Lower leg skin (tissue), 4 donors: ENCODE data around the gene GAST. TPM values are rescaled to one million over a fixed set of nuclear protein-coding genes. Genes with fewer than 3 reads are reported as not detected.

ENCODE experiments used
- DNase-seq, 2 donors: peaks; one replicate each; pipeline ENCODE4 v3.0.0-alpha.2; 2019; ENCODE audit warnings: low spot score in 2 of 2
- H3K4me3 ChIP-seq: fragments of 200-600 bp; sonication (generic); 2 replicates; pipeline ENCODE4 v1.5.1; 2017; ENCODE audit warnings: mild to moderate bottlenecking, low read depth; ENCODE audit not compliant: poor library complexity, severe bottlenecking
- CTCF ChIP-seq, 3 donors: fragments of 450-650 bp; IDR thresholded peaks; one replicate each; pipeline ENCODE4 v1.5.1; 2016; ENCODE audit warnings: antibody characterized with exemption in 3 of 3, mild to moderate bottlenecking in 3 of 3, moderate library complexity in 2 of 3
- POLR2A ChIP-seq, 2 donors: fragments of 450-650 bp; IDR thresholded peaks; one replicate each; pipeline ENCODE4 v1.6.1; 2016 to 2017; ENCODE audit warnings: antibody characterized with exemption in 2 of 2, mild to moderate bottlenecking in 1 of 2, moderate library complexity in 1 of 2
- WGBS, 2 donors: methylation state at CpG; one replicate each; pipeline ENCODE4 v1.1.5; 2018; 5-methylcytosine and 5-hydroxymethylcytosine counted together
- intact Hi-C: fragments of 100-400 bp; cut with DNase I; formaldehyde crosslinking; loops from one replicate; pipeline ENCODE4 v1.15.0; 2023; ENCODE audit warnings: low total_unique reads
- total RNA-seq, 4 donors: library from RNA; depleted of rRNA; stranded (reverse); fragments of >200 nt; gene quantifications; one replicate each; pipeline ENCODE4 v1.1.0, GENCODE V29; 2016

The GAST gene
- total RNA-seq, 4 donors from 2014 or later: not detected

GRCh38 chr17:41723801-41724475, 11.8 kb downstream of the GAST start:
- intact Hi-C loops: no loop called here
- 75 to 82% methylated on average over 11 to 12 of the region's 12 CpGs for WGBS, 2 donors
- no peak for DNase-seq
- H3K4me3 ChIP-seq: no peak overlapping the region
- TF ChIP-seq POLR2A (IDR thresholded peaks at IDR 0.05) (no peak), CTCF (IDR thresholded peaks at IDR 0.05) (no peak)

GRCh38 chr17:41724476-41725050, 12.4 kb downstream of the GAST start:
- no peak for TF ChIP-seq POLR2A (IDR thresholded peaks at IDR 0.05)
- TF ChIP-seq CTCF (IDR thresholded peaks at IDR 0.05): no peak
- intact Hi-C loops: no loop called here
- no peak for DNase-seq
- 71 to 72% methylated on average over 16 of the region's 17 CpGs for WGBS, 2 donors
- no peak overlapping the region for H3K4me3 ChIP-seq

- TF ChIP-seq CTCF (IDR thresholded peaks at IDR 0.05) (no peak), POLR2A (IDR thresholded peaks at IDR 0.05) (no peak)
- no peak for DNase-seq
- no peak overlapping the region for H3K4me3 ChIP-seq
- intact Hi-C loops: no loop called here
- WGBS, 2 donors: 88 to 89% methylated on average over 5 of the region's 5 CpGs
Observed at GRCh38 chr17:41725134-41725533, 13.0 kb downstream of the GAST start.

- intact Hi-C loops: no loop called here
- TF ChIP-seq POLR2A (IDR thresholded peaks at IDR 0.05): no peak
- H3K4me3 ChIP-seq: no peak overlapping the region
- 70 to 94% methylated on average over 12 of the region's 12 CpGs for WGBS, 2 donors
- DNase-seq: no peak
Observed at GRCh38 chr17:41728056-41728455, 15.9 kb downstream of the GAST start.

- 53 to 69% methylated on average over 4 of the region's 4 CpGs for WGBS, 2 donors
- intact Hi-C loops: no loop called here
Observed at GRCh38 chr17:41730479-41730878, 18.3 kb downstream of the GAST start.

GRCh38 chr17:41731836-41732235, 19.7 kb downstream of the GAST start:
- WGBS, 2 donors: 52 to 73% methylated on average over 3 of the region's 3 CpGs
- intact Hi-C loops: no loop called here
- TF ChIP-seq POLR2A (IDR thresholded peaks at IDR 0.05): no peak
- TF ChIP-seq CTCF (IDR thresholded peaks at IDR 0.05): no peak
- H3K4me3 ChIP-seq: no peak overlapping the region
- DNase-seq: no peak

More at GRCh38 chr17:41730479-41730878, 18.3 kb downstream of the GAST start:
- no peak for DNase-seq
- TF ChIP-seq CTCF (IDR thresholded peaks at IDR 0.05) (no peak), POLR2A (IDR thresholded peaks at IDR 0.05) (no peak)
- no peak overlapping the region for H3K4me3 ChIP-seq
